CD4-positive, alpha-beta T cell treated with Interleukin-15 for 1 hour (primary cell): ENCODE data around the gene ANP32B.
A peak's percentile ranks its signal among the peaks of the same experiment; 100 is the strongest.

Experiments used
- DNase-seq: peaks from one replicate; pipeline ENCODE4 v3.0.0-alpha.2; 2020

ANP32B gene

DNA sequence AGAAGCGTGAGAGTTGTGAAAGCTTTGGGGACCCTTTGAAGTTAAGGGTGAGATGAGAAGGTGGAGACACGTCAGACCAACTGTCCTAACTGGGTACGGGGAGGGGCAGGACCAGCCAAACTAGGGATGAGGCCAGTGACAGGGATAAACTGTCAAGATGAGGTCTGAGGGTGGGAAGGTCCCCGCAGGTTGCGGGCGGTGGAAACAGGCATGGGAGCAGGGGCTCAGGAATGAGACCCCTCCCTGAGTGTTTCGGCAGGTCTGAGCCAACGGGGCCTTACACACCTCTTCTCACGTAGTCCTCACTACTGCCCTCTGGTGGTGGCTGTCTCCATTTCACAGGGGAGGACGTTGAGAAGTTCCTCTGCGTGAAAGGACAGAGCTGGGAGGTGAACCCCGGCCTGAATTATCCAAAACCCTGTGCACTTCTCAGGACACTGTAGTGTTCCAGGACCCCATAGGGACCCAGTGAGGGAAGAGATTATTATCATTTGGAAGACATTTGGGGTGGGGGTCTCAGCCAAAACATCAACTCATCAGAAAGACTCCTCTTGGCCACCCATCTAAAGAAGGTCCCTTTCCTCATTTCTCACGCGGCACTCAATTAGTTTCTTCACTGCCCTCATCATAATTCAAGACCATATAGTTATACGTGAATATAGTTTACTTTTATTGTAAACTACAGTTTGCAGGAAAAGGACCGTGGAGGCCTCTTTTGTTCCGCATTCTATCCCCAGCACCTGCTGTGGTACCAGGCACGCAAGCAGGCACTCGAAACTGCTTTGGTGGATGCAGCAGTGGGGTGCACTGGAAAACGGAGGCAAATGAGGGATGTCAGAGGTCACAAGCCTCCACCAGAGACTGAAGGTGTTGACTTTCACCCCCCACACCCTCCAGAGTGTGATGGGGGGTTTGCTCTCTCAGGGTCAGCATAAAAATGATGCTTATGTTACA, 51.7 kb downstream of the ANP32B start:
- DNase-seq, result peak; percentile 83

DNA sequence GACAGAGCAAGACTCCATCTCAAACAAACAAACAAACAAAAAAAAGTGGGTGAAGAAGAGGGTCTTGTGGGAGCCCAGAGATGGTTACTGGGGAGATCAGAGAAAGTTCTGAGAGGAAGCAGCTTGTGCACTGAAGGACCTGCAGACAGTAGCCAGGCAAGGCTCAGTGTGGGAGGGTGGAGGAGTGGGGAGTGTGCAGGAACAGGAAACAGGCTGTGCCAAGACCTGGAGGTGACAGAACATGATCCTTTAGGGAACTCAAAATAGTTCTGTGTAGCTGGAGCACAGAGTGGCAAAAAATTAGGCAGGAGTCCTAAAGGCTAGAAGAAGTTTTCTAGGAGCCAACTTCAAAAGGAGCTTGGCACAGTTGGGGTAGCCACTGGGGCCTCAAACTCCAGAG, 54.2 kb downstream of the ANP32B start:
- no peak for DNase-seq

DNA sequence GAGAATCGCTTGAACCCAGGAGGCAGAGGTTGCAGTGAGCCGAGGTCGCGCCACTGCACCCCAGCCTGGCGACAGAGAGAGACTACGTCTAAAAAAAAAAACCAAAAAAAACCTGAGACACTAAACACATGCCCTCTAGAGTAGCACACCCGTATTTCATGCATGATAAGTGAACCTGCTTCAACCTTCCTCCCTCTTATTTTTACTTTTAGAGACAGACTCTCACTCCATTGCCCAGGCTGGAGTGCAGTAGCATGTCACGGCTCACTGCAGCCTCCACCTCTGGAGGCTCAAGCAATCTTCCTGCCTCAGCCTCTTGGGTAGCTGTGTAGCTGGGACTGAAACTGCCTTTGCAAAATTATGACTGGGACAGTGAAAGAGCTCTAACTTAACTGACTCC, 55.8 kb downstream of the ANP32B start:
- no peak for DNase-seq

DNA sequence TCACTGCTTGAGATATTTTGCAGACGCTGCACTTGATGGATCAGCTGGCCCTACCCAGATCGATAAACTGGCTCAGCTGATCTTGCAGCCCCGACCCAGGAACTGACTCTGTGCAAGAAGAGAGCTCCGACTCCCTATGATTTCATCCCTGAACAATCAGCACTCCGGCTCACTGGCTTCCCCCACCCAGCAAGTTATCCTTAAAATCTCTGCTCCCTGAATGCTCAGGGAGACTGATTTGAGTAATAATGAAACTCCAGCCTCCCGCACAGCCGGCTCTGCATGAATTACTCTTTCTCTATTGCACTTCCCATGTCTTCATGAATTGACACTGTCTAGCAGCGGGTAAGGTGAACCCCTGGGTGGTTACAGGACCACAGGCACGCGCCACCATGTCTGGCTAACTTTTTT, 56.5 kb downstream of the ANP32B start:
- DNase-seq, result no peak

DNA sequence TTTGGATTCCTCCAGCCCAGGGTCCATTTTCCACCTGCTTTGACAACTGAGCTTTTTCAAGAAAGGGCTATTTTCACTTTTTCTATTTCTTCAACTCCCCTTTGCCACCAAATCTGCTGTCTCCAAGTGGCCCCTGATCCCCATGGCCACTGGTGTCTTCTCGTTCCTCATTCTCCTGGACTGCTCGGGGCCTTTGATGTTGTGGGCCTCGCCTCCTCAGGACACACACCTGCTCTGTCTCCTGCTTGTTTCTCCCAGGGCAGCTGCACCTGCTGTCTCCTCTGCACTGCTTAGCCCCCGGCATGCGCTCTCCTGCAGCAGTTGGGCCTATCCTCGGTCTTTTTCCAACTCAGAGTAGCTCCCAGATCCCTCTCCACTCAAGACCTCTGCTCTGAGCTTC, 57.1 kb downstream of the ANP32B start:
- no peak for DNase-seq

DNA sequence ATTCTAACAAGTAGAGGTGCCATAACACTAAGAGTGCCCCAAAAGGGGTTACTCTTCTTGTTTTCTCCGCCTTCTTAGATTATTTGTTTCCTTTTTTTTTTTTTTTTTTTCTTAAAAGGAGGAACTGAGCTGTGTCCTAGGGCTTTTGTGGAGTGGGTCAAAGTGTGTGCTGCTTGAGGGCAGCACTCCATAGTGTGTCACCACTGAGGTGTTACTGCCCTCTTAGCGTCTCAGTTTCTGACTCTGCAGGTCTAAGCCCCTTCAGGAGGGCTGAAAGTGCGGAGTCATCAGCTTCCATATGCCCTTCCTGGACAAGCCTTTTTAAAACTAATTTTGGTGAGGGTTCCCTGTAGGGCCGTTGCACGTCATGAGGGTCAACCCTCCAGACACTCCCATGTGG, 60.8 kb downstream of the ANP32B start:
- DNase-seq, result no peak

DNA sequence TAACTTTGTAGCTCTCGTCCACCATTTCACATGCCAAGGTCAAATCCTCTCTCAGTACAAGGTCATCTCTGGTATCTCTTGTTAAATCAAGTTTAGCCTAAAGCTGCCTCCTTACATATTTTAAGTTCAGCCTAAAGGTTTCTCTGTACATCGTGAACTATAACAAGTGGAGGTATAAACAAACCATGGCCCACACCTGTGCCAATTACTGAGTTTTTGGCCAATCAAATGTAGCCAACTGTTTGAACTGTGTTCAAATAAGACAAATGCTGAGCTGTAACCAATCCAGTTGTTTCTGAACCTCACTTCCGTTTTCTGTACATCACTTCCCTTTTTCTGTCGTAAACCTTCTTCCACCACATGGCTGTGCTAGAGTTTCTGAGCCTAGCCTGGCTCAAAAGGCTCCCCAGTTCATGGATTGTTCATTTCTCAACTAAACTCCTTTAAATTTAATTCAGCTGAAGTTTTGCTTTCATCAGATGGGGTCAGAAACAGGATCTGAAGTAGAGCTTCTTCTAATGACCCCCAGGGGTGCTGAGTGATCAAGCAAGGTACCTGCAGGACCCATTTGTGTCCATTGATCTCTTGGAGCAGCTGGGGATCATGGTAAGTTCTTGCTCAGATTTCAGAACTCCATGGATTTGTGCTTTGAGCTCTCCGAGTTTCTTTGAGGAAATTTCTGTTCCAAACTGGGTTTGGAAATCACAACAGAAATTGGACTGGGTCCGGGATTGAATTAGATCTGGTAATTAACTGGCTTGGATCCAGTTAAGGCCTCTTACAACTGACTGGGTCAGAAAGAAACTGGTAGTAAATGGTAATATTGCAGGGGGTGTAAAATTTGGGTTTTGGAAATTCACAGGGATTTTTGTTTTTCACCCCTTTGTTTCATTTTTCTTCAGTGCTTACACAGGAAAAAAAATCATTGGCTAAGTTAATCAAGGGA, 62.4 kb downstream of the ANP32B start:
- peak; percentile 52 for DNase-seq

DNA sequence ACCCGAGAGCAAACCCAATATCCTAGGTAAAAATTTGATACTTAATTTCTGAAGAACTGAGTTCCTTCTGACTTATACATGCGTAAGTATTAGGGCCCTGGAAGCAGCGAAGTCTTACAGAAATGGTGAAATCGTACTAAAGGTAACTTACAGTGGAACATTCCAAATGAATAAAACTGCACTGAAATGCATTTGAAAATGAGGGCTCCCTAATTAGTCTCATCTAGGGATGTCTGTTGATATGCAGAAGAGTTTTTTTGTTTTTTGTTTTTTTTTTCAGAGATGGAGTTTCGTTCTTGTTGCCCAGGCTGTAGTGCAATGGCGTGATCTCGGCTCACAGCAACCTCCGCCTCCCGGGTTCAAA, 63.0 kb downstream of the ANP32B start:
- no peak for DNase-seq

DNA sequence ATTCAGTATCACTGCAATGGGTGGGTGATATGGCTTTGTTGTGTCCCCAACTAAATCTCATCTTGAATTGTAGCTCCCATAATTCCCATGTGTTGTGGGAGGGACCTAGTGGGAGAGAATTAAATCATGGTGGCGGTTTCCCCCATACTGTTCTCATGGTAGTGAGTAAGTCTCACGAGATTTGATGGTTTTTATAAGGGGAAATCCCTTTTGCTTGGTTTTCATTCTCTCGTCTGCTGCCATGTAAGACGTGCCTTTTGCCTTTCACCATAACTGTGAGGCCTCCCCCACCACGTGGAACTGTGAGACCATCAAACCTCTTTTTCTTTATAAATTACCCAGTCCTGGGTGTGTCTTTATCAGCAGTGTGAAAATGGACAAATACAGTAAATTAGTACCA, 63.9 kb downstream of the ANP32B start:
- DNase-seq, result no peak

DNA sequence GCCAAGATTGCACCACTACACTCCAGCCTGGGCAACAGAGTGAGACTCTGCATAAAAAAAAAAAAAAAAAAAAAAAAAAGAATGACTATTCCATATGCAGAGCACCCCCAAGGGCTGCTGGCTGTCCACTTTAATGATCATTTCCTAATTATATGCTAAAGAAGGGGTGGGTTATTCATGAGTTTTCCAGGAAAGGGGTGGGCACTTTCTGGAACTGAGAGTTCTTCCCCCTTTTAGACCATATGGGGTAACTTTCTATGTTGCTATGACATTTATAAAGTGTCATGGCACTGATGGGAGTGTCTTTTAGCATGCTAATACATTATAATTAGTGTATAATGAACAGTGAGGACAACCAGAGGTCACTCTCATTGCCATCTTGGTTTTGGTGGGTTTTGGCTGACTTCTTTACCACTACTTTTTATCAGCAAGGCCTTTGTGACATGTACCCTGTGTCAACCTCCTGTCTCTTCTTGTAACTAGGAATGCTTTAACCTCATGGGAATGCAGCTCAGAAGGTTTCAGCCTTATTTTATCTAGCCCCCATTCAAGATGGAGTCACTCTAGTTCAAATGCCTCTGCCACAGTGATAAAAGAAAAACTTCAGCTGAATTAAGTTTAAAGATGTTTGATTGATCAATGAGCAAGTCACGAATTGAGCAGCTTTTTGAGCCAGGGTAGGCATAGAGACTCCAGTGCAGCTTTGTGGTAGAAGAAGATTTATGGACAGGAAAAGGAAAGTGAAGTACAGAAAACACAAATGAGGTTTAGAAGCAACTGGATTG, 66.3 kb downstream of the ANP32B start:
- no peak for DNase-seq

DNA sequence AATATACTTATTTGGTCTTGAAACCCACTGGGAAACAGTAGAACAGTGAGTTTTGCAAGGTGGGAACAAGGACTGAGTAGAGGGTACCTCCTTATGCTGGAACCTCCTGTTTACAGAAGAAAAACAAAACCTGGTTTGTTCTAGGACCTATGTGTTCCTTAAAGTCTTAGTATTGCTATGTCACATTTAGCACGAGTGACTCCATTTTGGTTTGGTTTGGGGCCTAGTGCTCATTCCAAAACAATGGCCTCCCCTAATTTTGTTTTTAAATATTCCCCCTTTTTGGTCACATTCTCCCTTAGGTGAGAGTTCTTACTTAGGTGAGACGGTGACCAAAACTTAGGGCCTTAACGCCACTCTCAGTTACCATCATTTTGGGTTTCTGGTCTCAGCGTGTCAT, 67.2 kb downstream of the ANP32B start:
- no peak for DNase-seq

DNA sequence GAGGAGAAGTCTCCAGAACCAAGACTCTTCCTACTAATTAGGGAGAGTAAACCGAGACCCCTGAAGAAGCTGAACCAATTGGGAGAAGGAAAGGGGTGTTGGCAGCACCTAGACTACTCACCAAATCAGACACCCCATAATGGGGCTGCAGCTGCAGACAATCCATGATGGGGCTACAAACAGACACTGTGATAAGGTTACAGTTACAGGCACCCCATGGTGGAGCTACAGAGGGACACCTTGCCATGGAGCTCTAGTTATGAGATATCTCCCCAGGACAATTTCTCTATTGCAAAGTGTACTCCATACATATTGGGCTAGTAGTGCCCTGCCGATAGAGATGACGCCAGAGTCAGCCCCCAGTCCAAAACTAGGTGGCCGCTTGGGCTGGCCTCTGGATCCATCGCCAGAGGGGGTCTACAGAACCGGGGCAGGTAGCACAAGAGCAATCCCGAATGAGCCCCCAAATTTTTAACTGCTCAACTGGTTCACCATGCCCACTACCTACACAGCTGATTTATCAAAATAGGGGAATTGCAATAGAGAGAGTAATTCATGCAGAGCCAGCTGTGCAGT, 71.3 kb downstream of the ANP32B start:
- DNase-seq, result no peak

DNA sequence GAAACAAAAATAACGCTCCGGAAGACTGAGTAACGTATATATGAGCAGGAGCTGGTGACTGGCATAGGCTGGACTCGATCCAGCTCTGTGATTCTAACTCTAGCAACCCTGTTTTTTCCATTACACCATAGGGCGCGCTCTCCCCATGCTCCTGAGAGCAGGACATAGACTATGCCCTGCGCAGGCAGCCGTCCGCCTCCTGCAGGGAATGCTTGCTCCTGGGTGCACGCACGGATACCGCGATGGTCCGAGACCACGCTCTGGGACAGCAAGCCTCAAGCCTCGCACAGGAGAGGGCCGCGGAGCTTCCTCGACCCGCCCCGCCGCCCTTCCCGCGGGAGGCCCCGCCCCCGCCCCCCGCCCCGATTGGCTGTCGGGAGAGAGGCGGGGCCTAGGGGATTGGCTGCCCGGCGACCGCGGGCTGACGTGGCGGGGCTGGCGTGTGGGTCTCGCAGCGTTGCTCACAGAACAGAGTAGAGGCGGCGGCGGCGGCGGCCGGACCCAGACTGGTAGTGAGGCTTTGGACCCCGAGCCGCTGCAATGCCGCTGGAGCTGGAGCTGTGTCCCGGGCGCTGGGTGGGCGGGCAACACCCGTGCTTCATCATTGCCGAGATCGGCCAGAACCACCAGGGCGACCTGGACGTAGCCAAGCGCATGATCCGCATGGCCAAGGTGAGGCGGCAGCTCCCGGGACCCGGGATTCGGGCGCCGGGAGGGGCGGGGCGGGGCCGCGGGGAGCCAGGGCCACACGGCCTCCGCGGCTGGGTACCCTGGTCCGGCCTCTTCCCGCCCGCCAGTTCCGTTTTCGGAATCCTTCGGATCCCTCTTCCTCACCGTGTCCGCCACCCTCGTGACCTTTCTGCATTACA, 73.4 kb downstream of the ANP32B start, which contains the start of gene NANS:
TSS of gene NANS (plus strand) at position 464 of the 869 bp plus-strand sequence. CDS start at position 541, 77 bp downstream.
- DNase-seq, result peak; percentile 92

DNA sequence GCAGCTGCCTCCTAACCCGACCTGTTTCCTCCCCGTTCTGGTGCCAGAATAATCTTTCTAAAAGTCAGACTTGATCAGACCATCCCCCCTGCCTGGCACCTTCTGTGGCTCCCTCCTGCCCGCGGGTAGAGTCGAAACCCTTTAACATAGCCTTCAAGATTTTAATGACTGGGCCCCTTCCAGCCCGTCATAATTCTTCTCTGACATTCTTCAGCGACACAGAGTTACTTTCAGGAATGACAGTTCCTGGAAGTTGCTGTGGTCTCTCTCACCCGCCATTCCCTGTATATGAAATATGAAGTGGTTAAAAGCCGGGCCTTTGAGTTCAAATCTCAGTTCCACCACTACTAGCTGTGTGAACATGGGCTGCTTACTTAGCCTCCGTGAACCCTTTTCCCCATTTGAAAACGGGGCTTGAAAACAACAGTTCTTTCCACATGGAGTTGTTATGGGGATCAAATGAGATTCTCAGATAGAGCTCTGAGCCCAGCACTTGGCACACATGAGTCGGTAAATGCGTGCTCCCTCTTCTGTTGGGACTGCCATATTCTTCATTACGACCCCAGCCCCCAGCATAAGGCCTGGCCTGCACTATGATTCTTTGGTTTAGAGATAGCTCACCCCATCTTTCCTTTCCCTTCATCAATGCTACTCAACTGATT, 74.1 kb downstream of the ANP32B start:
- peak; percentile 23 for DNase-seq

DNA sequence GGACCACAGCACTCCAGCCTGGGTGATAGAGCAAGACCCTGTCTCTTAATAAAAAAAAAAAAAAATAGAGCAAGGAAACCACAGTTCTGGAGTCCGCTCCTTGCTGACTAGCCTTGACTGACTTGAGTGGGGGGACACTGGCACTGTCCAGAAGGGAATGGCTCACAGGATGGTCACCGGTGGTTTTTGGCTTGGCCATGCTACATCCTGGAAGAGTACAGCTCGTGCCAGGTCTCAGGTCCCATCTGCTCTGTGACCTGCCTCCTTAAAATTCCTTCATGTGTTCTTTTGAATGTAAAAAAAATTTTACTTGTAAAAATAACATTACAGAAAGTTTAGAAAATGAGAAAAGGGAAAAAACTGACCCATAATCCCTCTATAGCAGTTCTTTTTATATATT, 79.0 kb downstream of the ANP32B start:
- no peak for DNase-seq

DNA sequence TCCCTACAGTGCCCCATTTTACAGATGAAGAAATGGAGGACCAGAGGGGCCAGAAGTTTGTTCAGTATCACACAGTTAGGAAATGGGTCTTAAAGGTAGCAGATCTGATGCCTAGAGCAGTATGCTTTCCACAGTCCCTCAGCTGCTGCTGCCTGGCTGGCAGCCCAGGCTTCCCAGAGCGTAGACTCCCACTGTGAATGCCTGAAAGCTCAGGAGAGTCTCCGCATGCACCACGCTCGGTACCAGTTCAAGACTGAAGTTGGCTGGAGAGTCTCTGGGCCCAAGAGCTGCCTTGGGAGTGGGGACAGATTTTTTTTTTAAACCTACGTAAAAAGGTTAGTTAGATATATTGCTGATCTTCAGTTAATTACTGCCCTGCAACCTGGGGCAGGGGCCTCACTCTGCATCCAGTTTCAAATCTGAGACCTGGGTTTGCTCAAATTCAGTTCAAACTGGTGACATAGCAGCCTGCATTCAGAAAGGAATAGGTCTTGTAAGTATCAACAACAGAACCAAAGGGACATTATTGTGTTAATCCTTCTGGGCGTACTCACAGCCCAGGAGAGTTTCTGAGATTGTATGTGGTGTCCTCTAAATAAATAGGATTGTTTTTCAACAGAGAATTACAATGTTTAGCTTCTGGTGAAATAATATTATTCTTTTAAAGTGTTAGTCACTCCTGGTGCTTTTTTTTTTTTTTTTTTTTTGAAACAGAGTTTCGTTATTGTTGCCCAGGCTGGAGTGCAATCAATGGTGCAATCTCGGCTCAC, 81.7 kb downstream of the ANP32B start:
- DNase-seq, result no peak
